CD14-positive monocyte (primary cell): Measurements from ENCODE around the gene NUBPL. TPM values are rescaled to one million over a fixed set of nuclear protein-coding genes. Genes with fewer than 3 reads are reported as not detected.

Experiments
- DNase-seq, 3 donors: peaks; one replicate each; pipeline ENCODE4 v3.0.0-alpha.2; 2011 to 2022
- H2AFZ ChIP-seq: 2 replicates; pipeline ENCODE4 v1.6.0; 2012; ENCODE audit warnings: mild to moderate bottlenecking, low read depth, low read length, inconsistent platforms; ENCODE audit not compliant: insufficient read depth, poor library complexity, severe bottlenecking
- H3K27ac ChIP-seq, 2 donors: 1 replicate in 1 of 2; 2 replicates in 1 of 2; pipeline ENCODE4 v1.5.1; 2012 to 2013; ENCODE audit warnings: low read length in 2 of 2, control low read depth in 1 of 2, inconsistent platforms in 1 of 2, low read depth in 1 of 2, mild to moderate bottlenecking in 1 of 2
- H3K27me3 ChIP-seq, 2 donors: one replicate each; pipeline versions ENCODE4 v1.6.0 to v1.6.1; 2011 to 2013; ENCODE audit warnings: low read length in 2 of 2; ENCODE audit not compliant: control insufficient read depth in 2 of 2, insufficient read depth in 2 of 2
- H3K36me3 ChIP-seq, 2 donors: replicated peaks in 1 of 2; 1 replicate in 1 of 2; 2 replicates in 1 of 2; pipeline versions ENCODE4 v1.5.1 to v1.6.1; 2012 to 2013; ENCODE audit warnings: low read length in 2 of 2, control low read depth in 1 of 2, inconsistent platforms in 1 of 2, mild to moderate bottlenecking in 1 of 2; ENCODE audit not compliant: insufficient read depth in 2 of 2, control insufficient read depth in 1 of 2
- H3K4me1 ChIP-seq, 2 donors: 1 replicate in 1 of 2; 2 replicates in 1 of 2; pipeline versions ENCODE4 v1.5.1 to v1.6.1; 2012 to 2013; ENCODE audit warnings: low read length in 2 of 2, control low read depth in 1 of 2, inconsistent platforms in 1 of 2, mild to moderate bottlenecking in 1 of 2, moderate library complexity in 1 of 2; ENCODE audit not compliant: insufficient read depth in 2 of 2, control insufficient read depth in 1 of 2
- H3K4me2 ChIP-seq: replicated peaks from 2 replicates; pipeline ENCODE3; 2012; ENCODE audit warnings: low read length, moderate library complexity, mild to moderate bottlenecking; ENCODE audit not compliant: poor library complexity, severe bottlenecking; ENCODE audit errors: extremely low read depth
- H3K4me3 ChIP-seq, 3 experiments: fragments of 200-600 bp in 1 of 3; sonication (generic) in 1 of 3; replicated peaks in 1 of 3; 1 replicate in 2 of 3; 2 replicates in 1 of 3; pipeline ENCODE4 v1.5.1; 2011 to 2013; ENCODE audit warnings: low read length in 3 of 3, mild to moderate bottlenecking in 3 of 3, control low read depth in 2 of 3, low read depth in 2 of 3, inconsistent platforms in 1 of 3, moderate library complexity in 1 of 3
- H3K79me2 ChIP-seq: 2 replicates; pipeline ENCODE4 v1.6.0; 2012; ENCODE audit warnings: mild to moderate bottlenecking, control low read depth, inconsistent platforms, low read length, moderate library complexity; ENCODE audit not compliant: insufficient read depth
- H3K9ac ChIP-seq: 2 replicates; pipeline ENCODE4 v1.6.0; 2017; ENCODE audit warnings: low read length, mild to moderate bottlenecking; ENCODE audit not compliant: insufficient read depth, poor library complexity, severe bottlenecking
- H3K9me3 ChIP-seq, 2 donors: replicated peaks in 1 of 2; 1 replicate in 1 of 2; 2 replicates in 1 of 2; pipeline versions ENCODE4 v1.5.1 to v1.6.1; 2012 to 2013; ENCODE audit warnings: low read length in 2 of 2, control low read depth in 1 of 2; ENCODE audit not compliant: control insufficient read depth in 1 of 2, insufficient read depth in 1 of 2
- H4K20me1 ChIP-seq: 2 replicates; pipeline ENCODE4 v1.6.0; 2012; ENCODE audit warnings: mild to moderate bottlenecking, low read length, control low read depth, moderate library complexity; ENCODE audit not compliant: insufficient read depth
- H3K27ac Mint-ChIP-seq, 7 donors: one replicate each; pipeline ENCODE4 v1.8.0; 2020; ENCODE audit warnings: mild to moderate bottlenecking in 7 of 7, mixed read lengths in 7 of 7, moderate library complexity in 6 of 7, inconsistent platforms in 2 of 7
- H3K27me3 Mint-ChIP-seq, 3 donors: one replicate each; pipeline ENCODE4 v1.8.0; 2021 to 2022; ENCODE audit warnings: low read depth in 3 of 3, mild to moderate bottlenecking in 3 of 3, mixed read lengths in 3 of 3, moderate library complexity in 3 of 3, inconsistent platforms in 1 of 3
- H3K36me3 Mint-ChIP-seq, 2 donors: one replicate each; pipeline ENCODE4 v1.8.0; 2020; ENCODE audit warnings: mixed read lengths in 2 of 2, inconsistent platforms in 1 of 2, mild to moderate bottlenecking in 1 of 2
- H3K4me1 Mint-ChIP-seq: one replicate; pipeline ENCODE4 v1.8.0; 2020; ENCODE audit warnings: mild to moderate bottlenecking, mixed read lengths
- H3K4me3 Mint-ChIP-seq, 2 donors: one replicate each; pipeline ENCODE4 v1.8.0; 2020; ENCODE audit warnings: mild to moderate bottlenecking in 2 of 2, mixed read lengths in 2 of 2, moderate library complexity in 1 of 2
- H3K9me3 Mint-ChIP-seq, 7 donors: one replicate each; pipeline ENCODE4 v1.8.0; 2020 to 2022; ENCODE audit warnings: mixed read lengths in 7 of 7, mild to moderate bottlenecking in 6 of 7, moderate library complexity in 6 of 7, inconsistent platforms in 2 of 7
- CTCF ChIP-seq: fragments of 200-600 bp; IDR thresholded peaks from one replicate; pipeline ENCODE4 v1.8.0; 2022; ENCODE audit warnings: antibody characterized with exemption, mild to moderate bottlenecking
- WGBS: methylation state at CpG from one replicate; pipeline ENCODE4 v1.1.5; 2013; ENCODE audit warnings: missing lambda C conversion rate; ENCODE audit not compliant: insufficient coverage; 5-methylcytosine and 5-hydroxymethylcytosine counted together
- intact Hi-C, 2 donors: fragments of 100-400 bp; cut with micrococcal nuclease; formaldehyde crosslinking; loops; one replicate each; pipeline versions ENCODE4 v1.15.0 to v1.15.1; 2023
- polyA plus RNA-seq, 3 donors: library from polyadenylated mRNA; depleted of rRNA in 1 of 3; unstranded in 2 of 3; stranded (reverse) in 1 of 3; fragments of 300-500 nt in 2 of 3; fragments of >200 nt in 1 of 3; fragmentation: Illumina TruSeq in 2 of 3; gene quantifications; 1 replicate in 2 of 3; 2 replicates in 1 of 3; pipeline ENCODE4 v1.2.3, GENCODE V29; 2012 to 2021

The NUBPL gene
- polyA plus RNA-seq, 3 donors = 0.75 to 2.4 (median 2.3) TPM

GRCh38 chr14:31876741-31877140, 315.5 kb downstream of the NUBPL start:
- no peak overlapping the region for H3K27ac ChIP-seq
- no peak overlapping the region for H2AFZ ChIP-seq
- no peak overlapping the region for H3K4me3 ChIP-seq
- no peaks in the 10 kb centered on the region for H3K79me2 ChIP-seq
- Mint-ChIP-seq H3K27me3 (peaks cover 0 to 5% (median 1%) of the 10 kb centered on the region in 3 donors), H3K36me3 (no peaks in the 10 kb centered on the region), H3K4me3 (no peak overlapping the region), H3K27ac (no peak overlapping the region), H3K4me1 (peaks cover 10% of the 10 kb centered on the region), H3K9me3 (peaks cover 0 to 4% (median 2%) of the 10 kb centered on the region in 7 donors)
- no peaks in the 10 kb centered on the region for H3K4me1 ChIP-seq
- H3K4me2 ChIP-seq = no peak overlapping the region
- intact Hi-C loops = no loop called here
- no peak overlapping the region for H3K9ac ChIP-seq
- WGBS = no CpG with 5 or more reads among the region's 7 CpGs
- no peaks in the 10 kb centered on the region for H3K9me3 ChIP-seq
- no peaks in the 10 kb centered on the region for H3K27me3 ChIP-seq
- no peak for DNase-seq
- TF ChIP-seq CTCF = no peak
- H3K36me3 ChIP-seq = no peaks in the 10 kb centered on the region
- H4K20me1 ChIP-seq = no peaks in the 10 kb centered on the region

- Histone ChIP-seq H3K9me3 (no peaks in the 10 kb centered on the region), H3K4me3 (no peak overlapping the region), H3K79me2 (no peaks in the 10 kb centered on the region), H3K4me1 (no peaks in the 10 kb centered on the region), H3K4me2 (no peak overlapping the region), H3K27me3 (no peaks in the 10 kb centered on the region), H4K20me1 (no peaks in the 10 kb centered on the region), H3K9ac (no peak overlapping the region), H3K36me3 (no peaks in the 10 kb centered on the region), H2AFZ (no peak overlapping the region), H3K27ac (no peak overlapping the region)
- no peak for DNase-seq
- intact Hi-C loops = no loop called here
- Mint-ChIP-seq H3K9me3 (peaks cover 0 to 4% (median 2%) of the 10 kb centered on the region in 7 donors), H3K4me3 (no peak overlapping the region), H3K27ac (no peak overlapping the region), H3K4me1 (peaks cover 10% of the 10 kb centered on the region), H3K27me3 (peaks cover 0 to 5% (median 1%) of the 10 kb centered on the region in 3 donors), H3K36me3 (no peaks in the 10 kb centered on the region)
- WGBS = 39% methylated on average over 2 of the region's 9 CpGs
- TF ChIP-seq CTCF = no peak
These were observed 316.1 kb downstream of the NUBPL start for GRCh38 chr14:31877255-31877798.
